IPS-NIHi7 (cell line): Measurements from ENCODE around the gene TOP3B.

Experiments used
- DNase-seq: peaks from one replicate; pipeline ENCODE4 v3.0.0; 2012; ENCODE audit warnings: mixed read lengths; ENCODE audit errors: extremely low spot score

TOP3B gene

DNA sequence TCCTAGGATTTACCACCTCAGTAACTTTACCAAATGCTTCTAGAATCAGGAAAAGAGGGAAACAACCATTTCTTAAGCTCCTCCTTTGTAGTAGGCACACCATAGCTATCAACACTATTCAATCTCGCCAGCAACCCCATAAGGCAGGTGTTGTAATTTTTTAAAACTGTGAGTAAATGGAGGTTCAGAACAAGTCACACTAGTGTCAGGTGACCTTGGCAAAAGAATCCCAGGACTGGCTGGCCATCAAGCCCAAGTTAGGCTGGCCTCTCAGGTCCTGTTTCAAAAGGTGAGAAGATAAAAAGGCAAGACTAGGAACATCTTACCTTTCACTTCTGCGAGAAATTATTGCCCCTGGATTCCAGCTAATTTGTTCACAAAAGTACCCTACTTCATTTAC, 713 bp downstream of the TOP3B start:
- DNase-seq = no peak

DNA sequence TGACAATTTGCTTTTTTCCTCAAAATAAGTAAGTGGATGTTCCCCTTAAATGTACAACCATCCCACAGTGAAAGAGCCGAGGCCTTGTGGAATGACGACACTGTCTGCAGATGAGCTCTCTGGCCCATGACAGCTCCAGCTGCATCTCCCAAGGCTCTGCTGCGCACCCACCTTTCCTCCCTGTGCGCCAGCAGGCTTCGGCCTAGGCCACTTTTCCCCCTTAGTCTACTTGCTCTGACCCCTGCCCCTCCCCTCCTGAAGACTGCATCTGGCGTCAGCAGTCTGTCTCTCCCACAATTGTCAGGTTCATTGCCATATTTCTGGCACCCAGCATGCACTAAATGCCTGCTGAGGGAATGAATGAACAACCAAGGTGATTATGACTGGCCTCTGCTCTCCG, 2.0 kb downstream of the TOP3B start:
- no peak for DNase-seq

DNA sequence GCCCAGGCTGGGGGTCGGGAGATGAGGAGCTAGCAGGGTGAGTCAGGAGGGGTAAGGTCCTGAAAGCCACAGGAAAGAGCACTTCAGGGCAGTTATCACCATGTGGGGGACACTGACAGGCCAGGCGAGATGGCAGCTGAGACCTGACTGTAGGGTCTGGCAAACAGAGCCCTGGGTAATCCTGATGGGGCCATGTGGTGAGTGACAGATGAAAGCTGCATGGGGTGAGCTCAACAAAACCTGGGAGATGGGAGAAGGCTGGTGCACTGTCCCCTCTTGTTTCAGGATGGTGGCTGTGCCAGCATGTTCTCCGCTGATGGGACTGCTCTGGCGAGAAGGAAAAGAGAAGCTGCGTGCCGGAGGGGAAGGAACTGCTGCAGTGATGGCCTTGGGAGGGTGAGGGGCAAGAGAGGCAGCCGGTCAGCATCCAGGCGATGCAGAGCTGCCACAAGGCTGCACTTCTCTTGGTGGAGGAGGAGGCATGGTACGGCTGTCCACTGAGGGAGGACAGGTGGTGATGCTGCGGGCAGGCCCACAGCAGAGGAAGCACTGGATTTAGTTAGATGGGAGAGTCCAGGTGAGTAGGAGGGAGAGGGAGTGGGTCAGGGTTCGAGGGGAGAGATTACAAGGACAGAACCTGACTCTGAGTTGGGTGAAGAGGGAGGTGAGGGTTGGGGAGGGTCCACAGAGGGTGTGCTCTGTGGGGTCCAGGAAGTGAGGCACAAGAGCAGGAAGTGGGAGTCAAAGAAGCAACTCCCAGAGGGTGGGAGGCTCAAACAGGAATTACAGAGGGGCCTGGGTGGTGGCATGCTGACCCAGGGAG, 3.8 kb downstream of the TOP3B start:
- DNase-seq = no peak

DNA sequence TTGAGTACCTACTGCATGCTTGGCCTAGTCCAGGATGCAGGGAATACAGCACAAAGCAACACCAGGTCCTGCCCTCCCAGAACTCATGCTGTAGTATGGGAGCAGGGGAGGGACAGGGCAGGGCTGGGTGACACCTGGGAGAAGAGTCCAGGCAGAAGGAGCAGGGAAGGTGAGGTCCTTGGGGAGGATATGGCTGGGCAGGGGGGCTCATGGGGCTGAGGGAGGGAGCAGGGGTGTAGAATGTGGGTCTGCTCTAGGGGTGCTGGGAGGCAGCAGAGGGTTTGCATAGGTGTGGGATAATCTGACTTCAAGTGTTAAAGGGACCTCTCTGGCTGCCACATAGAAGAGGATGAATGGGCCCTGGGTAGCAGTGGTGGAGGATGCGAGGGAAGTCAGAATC, 4.8 kb downstream of the TOP3B start:
- DNase-seq = no peak

DNA sequence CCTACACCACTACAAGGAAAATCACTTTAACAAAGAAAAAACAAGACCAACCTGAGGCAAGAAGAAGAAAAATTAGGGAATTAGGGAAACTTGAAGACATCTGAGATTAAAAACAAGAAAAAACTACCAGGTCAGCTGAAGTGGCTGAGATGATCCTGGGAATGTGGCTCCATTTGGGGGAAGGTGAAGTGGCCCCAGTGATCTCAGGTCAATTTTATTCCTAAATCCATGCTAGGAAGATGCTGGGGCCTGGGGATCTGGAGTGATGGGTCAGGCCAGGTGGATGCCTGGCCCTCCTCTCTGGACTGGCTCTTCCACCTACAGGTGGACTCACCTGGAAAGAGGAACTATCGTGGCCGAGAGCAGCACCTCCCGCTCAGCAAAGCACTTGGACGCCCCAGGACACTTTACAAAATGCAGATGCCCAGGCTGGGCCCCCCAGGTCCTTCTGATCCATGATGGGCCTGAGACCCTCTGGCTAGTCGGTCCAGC, 6.7 kb downstream of the TOP3B start:
- no peak for DNase-seq

DNA sequence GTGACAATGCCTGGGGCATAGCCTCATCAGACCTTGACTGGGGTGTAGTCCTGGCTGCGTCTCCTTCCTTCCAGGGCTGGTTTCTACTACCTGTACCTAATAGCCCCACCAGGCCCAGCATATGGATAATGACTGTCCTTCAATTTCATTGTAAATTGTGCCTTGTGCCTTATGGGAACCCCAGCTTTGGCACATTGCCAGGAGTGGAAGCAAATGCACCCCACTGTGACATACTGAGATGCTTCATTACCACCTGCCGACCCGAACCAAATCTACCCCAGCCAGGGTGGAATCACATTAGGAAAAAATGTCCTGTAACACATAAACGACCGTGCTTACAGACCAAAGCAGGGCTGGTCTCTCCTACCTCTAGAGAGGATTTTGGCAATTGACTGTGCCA, 7.3 kb downstream of the TOP3B start:
- no peak for DNase-seq

DNA sequence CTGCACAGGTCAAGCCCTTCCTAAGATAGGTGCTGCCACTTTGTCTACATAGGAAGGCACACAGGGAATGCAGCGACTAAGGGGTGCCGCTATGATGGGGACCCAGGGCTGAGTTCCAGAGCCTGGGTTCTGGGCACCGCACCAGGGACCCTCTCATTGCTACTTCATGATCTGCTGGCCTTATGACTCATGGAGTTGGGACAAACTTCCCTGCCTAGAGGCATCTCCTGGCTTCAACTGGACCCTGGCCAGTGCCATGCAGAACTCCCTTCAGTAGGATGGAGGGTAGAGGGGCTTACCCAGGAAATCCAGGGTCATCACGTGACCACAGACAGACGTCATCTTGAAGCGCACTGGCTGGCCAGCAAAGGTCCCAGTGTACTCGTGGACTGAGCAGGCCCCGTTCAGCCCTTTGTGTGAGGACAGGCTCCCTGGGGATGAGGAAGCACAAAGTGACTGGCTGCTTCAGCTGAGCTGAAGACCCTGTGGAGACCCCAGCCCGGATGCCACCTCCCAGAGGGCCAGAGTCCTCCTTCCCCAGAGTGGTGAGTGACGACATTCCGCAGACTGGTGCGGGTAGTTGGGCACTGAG, 8.4 kb downstream of the TOP3B start:
- DNase-seq = no peak

DNA sequence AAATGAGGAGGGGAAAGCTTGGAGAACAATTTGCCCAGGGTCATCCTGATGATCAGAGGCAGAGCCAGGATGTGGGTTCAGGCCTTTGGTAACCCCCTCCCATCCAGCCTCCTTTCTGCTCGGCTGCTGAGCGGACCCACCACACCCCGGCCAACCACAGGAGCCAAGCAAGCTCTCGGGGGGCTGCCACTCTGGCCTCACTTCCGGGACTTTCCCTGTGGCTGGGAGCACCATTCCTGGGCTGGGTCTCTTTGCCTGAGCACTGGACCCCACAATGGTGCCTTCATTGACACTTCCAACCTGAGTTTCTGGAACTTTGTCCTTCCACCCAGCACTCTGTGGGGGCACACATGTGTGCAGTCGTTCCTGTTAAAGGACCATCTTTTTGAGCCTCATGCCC, 9.8 kb downstream of the TOP3B start:
- DNase-seq = no peak

DNA sequence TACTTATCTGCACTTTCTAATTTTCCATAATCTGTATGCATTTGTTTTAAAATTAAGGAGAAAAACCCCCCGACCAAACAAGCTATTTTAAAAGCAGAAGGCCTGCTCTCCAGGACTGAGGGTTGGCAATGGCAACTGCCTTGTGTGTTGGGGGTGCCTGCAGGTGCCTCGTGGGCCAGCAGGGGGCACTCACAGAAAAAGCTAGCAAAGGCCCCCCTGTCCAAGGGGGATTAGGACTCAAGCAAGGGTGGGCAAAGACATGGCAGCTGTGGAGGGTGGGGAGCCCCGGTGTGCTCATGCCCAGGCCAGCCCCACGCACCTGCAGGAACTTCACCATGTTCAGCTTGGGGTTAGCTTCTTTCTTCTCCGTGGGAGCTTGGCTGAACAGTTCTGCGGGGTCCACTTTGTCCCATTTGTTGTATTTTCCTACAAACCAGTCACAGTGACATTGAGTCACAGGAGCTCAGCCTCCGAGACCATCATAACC, 10.3 kb downstream of the TOP3B start:
- peak; percentile 91 for DNase-seq

DNA sequence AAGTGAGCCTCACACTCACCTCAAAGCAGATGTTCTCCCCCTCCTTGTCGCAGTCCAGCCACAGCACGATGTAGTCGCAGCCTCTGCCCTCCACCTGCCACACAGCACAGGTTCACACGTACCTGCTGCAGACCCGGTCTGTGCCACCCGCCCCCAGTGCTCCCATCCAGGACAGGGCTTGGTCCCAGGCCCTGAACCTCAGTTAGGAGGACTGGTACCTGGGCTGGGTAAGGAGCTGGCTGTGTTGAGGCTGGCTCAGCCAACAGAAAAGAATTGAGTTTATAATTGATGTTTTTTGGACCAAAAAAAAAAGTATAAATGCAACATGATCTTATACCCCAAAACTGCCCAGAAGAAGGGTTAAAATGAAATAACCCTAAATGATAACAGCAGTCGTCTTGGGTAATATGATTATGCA, 10.7 kb downstream of the TOP3B start:
- DNase-seq = no peak

DNA sequence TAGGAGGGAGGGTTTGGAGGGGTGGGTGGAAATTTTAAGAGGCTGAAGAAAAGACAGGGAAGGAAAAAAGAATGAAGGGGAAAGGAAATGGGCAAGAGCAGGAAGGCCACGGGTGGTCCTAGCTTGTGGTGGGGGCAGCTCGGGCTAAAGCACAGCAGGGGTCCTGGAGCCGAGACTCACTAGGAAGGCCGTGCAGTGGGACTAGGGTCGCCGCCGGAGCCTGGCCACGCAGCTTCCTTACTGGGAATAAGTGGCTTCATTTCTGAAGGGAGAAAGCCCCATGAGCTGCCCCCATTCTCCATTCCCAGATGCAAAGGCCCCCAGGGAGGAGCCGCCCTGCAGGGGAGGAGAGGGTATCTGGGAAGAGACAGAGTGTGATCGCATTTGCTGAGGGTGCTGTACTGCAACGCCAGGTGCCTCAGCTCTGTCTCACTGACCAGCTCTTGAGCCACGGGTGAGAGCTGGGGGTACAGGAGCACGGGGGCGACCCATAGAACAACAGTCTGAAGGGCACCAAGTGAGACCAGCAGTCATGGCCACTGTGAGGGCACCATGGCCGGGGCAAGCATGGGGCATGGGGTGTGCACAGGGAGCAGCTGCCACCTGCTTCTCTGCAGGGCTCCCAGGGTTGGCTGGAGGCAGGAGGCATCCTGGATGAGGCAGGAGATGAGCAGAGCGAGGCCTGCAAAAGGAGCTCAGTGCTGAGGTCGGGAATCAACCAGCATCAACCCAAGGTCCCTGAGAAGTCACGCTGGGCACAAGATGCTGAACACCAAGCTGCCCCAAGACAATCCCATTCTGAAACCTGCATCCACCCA, 11.6 kb downstream of the TOP3B start:
- no peak for DNase-seq

DNA sequence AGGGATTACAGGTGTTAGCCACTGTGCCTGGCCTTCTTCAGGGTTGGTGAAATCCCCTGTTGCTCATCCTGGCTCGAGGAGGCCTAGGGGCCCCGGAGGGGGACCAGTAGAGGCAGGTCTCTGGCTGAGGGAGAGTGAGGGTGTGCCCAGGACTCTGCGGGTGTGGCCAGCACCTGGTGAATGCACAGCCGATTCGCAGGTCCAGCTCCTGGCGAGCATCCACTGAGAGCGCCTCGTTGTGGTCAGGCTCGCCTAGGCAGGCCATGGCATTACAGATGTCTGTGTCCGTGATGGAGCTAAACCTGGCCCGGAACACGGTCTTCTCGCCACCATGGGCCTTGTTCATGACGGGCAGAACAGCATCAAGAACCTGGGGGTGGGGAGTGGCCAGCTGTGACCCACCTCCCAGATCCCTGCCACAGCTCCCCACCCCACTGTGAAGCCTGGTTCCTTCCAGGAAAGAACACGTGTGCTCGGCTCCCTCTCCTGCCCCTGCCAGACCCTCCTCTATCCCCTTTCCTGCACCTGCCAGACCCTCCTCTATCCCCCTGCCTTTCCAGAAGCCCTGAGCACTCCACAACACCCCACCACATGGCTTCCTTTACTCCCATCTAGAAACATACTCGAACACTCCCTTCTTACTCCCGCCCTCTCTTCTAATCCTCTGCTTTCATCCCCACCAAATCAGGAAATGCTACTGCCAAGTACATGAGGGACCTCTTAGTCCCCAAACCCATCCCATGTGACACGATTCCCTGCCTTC, 12.4 kb downstream of the TOP3B start:
- no peak for DNase-seq

DNA sequence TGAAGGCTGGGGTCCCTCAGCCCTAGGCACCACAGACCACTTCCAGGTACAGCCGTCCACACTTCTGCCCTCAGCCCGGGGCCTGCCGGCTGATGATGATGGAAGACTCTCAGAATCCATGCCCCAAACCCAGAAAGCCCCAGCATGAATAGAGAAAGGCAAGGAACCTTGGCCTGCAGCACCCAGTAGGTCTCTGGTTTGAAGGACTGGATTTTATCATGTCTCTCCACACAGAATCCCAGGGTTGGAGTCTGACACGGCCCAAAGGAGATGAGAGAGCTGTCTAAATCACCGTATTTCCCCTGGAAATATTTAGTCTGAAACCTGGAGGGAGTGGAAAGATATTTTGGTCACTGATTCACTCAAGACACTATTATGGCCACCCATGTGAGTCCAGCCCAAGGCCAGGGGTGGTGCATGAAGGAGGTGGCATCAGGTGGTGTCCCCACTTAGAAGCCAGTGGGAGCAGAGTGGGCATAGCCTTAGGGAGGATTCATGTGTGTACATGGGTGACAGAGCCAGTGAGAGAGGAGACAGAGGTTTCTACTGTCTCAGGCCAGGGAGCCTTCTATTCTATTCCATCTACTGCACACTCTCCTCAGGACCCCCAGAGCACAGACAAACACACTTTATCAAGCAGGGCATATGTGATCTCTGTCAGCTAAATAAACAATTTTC, 14.0 kb downstream of the TOP3B start:
- DNase-seq = no peak

DNA sequence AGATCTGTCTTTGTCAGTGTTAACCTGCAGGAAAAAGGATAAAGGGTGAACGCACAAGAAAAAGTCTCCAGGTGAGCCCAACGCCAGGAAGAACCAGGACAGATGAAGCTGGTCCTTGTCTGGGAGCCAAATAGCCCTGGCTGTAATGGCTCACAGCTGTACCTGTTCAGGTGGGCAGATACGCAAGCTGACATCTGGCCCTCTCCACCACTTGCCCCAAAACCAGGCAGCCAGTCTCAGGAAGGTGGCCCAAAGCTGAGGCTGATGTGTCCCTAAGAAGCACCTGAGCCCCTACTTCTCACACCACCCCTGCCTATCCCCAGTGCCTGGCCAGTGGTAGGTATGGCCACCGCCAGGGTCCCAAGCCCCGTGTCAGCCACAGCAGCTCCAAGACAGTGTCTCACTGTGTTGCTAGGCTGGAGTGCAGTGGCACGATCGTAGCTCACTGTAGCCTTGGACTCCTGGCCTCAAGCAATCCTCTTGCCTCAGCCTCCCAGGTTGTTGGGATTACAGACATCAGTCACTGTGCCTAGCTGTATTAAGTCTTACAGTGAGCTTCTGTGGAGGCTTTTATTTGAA, 14.8 kb downstream of the TOP3B start:
- no peak for DNase-seq

DNA sequence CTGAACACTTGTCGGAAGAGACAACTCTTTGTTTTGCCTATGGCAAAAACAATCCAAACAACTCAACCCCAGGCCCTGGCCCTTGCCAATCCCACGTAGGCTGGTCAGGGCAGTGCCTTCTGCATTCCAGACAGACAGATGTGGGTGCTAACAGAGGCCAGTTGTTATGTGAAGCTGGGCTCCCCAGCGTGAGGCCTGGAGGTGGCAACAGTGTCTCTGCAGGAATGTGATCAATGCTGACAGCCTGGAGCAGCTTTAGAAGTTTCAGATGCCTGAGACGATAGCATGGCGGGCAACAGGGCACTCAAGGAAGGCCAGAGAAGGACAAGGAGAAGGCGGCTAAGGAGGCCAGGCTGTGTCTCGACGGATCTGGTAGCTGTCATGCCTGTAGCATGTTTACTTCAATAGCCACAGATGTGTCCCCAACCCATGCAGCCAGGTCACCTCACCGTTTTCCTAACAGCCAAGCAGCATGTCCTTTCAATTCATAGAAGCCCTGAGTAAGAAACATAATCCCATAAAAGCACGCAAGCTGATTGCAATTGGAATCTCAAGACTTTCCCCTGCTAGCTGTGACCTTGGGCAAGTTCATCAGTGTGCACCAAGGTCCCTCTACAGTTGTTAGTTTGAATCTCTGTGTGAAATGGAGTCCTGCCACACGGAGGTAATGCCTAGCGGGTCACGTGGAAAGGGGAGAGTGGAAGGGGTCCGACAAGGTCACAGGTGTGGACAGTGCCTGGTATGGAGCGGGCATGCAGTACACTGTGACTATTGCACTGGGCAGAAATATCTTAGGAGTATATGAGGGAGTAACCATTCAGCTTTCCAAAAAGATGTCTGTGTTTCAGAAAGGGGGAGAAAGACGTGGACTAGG, 15.7 kb downstream of the TOP3B start:
- DNase-seq = no peak

DNA sequence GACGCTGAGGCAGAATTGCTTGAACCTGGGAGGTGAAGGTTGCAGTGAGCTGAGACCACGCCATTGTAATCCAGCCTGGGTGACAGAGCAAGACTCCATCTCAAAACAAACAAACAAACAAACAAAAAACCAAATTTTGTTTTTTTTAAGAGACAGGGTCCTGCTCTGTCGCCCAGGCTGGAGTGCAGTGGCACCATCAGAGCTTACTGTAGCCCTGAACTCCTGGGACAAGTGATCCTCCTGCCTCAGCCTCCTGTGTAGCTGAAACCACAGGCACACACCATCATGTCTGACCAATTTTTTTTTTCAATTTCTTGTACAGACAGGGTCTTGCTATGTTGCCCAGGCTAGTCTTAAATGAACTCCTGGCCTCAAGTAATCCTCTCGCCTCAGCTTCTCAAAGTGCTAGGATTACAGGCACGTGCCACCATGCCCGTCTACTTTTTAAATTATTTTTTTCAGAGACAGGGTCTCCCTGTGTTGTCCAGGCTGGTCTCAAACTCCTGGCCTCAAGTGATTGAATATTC, 16.8 kb downstream of the TOP3B start:
- DNase-seq = no peak

DNA sequence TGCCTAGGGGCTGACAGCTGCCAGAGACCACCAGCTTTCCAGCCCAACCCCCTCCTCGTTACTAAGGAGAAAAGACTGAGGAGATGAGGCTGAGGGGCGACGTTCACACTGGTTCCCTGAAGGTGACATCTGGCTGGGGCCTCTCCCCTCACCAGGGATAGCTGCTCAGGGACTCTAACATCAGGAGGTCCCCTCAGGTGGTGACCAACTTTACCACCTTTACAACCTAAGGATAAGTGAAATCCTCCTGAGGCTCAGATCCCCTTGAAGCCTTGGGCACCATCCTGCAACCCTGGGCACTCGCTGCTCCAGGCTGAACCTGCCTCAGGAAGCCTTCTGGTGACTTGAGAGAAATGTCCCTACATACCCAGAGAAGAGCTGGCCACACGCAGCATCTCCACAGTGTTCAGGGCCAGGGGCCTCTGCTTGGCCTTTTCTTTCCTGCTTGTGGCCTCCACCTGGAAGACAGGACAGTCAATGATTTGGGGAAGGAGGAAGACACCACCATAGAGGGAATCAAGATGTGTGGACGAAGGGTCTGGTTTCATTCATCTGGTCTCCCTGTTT, 17.6 kb downstream of the TOP3B start:
- no peak for DNase-seq

DNA sequence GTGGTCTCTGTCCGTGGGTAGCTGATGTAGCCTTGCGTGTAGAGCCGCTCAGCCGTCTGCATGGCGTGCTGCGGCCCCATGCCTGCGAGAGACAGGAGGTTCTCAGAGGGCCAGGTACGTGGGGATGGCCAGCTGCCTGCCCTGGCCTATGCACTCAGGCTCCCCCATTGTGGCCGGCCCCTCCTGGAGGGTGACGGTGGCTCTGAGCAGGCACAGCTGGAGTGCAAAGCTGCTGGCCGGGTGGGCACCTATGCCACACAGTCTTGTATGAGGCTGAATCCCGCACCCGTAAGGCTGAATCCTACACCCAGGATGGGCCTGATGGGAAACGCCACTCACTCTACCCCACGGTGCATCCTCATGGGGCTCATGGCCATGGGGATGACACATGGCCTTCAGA, 18.4 kb downstream of the TOP3B start:
- no peak for DNase-seq

DNA sequence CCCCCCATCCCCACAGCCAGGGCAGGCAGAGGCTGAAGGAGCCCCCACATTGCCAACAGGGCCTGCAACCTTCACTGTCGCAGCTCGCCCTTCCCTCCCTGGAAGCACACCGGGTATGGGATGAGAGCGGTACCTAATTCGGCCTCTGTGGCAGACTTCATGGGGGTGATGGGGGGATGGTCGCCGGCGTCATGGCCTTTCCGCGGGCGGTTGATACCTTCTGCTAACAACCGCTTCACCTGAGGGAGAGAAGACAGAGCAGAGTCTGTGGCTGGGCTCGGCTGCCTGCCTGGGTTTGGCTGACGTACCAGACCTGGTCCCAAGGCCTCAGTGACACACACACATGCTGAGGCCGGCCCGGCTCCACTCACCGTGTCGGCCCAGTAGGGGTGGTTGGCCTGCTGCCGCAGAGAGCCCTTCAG, 18.8 kb downstream of the TOP3B start:
- DNase-seq = no peak
